ENCODE results near the gene PLCG2.

DNA sequence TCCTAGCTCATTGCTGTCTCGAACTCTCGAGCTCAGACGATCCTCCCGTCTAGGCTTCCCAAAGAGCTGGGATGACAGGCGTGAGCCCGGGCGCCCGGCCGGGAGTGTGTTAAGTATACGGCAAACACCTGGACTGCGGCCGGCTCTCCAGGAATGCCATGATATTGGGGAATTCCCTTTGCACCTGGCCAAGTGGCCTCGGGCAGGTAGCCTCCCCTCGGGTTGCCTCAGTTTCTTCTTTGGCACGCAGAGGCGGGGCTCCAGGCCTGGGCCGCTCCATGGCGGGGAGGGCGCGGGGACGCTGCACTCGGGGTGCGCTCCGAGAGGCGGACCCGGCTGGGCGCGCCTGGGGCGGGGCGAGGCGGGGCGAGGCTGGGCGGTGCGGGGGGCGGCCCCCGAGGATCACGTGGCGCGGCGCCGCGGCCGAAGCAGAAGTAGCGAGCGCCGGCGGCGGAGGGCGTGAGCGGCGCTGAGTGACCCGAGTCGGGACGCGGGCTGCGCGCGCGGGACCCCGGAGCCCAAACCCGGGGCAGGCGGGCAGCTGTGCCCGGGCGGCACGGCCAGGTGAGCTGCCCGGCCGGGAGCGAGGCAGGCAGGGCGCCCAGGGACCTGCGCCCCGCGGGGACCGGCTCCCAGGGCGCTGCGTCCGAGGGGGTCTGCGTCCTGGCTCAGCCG is at the start of gene PLCG2:
- TF ChIP-seq EZH2 (IDR thresholded peaks at IDR 0.05; ENCODE audit: insufficient read depth, poor library complexity, severe bottlenecking) (no peak), EZH2phosphoT487 (IDR thresholded peaks at IDR 0.05; ENCODE audit: insufficient read depth, low read depth) (no peak)

Measured in GM23248 (cell line).